ENCODE measurements around the gene NT5DC3.
"Not testable (repeated sequence)": the region's sequence is repeated elsewhere in the genome, so short reads cannot be mapped to it uniquely, and the experiment has no call there.

Gene NT5DC3

DNA sequence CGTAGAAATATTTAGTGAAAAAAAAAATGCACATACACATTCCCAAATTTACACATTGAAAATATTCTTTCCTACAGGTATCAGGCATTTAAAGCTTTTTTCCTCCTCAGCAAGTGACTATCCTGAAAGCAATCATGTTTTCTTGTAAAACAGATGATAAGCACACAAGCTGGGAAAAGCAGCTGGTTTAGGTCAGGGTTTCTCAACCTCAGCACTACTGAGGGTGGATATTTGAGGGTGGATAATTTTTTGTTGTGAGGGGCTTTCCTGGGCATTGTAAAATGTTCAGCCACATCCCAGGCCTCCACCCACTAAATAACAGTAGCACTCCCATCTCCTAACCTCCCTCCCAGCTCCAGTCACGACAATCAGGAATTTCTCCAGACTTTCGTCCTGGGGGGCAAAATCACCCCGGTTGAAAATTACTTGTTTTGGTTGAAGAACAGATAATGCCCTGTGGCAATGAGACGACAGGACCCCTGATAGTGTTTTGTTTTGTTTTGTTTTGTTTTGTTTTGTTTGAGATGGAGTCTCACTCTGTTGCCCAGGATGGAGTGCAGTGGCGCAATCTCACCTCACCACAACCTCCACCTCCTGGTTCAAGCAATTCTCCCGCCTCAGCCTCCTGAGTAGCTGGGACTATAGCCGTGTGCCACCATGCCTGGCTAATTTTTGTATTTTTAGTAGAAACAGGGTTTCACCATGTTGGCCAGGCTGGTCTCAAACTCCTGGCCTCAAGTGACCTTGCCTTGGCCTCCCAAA is 15.0 kb upstream of the NT5DC3 start:
- DNase-seq (ENCODE audit: low read depth) = no peak

DNA sequence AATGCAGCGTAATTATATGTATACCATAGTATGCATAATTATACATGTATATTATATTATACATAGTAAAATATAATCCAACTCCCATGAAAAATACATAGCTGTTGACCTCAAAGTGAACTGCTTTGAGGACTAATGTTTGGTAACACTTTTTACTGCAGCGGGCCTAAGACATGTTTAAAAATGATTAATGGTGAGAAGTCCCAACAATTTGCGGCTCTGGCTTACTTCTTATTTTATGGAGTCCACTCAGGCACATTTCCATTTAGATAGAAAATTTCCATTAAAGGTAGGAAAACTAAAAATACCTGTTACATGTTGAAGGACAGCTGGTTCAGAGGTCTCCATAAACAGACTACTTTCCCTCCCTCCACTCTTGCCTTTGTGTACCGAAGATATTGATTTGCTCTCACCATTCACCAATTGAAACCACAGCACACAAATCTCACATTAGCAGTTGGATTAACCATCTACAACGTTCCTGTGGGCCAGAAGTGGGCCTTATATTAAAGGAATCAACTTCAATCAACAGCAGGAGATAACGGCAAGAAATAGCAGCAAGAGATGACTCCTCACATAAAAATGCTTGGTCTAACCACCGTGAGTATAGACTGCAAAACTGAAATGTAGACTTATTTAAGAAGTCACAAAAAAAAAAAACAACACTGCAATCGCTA is 14.1 kb upstream of the NT5DC3 start:
- no peak for DNase-seq (ENCODE audit: low read depth)

DNA sequence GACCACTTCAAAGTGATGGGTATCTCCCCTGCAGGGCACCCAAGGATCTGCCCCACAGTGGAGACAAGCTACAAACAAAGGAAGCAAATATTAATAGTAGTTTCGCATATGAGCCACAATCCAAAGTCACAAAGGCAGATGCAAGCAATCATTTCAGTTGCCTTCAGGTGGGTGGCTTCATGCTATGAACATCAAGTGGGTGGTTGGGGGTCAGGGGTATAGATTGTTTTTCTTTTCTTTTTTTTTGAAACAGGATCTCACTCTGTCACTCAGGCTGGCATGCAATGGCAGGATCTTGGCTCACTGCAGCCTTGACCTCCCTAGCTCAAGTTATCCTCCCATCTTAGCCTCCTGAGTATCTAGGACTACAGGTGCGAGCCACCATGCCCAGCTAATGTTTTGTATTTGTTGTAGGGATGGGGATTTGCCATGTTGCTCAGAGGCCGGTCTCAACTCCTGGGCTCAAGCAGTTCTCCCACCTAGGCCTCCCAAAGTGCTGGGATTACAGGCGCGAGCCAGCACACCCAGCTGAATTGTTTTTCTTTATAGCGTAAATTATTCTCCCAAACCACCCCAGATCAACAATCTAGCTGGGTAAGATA is 13.4 kb upstream of the NT5DC3 start:
- no peak for DNase-seq (ENCODE audit: low read depth)

DNA sequence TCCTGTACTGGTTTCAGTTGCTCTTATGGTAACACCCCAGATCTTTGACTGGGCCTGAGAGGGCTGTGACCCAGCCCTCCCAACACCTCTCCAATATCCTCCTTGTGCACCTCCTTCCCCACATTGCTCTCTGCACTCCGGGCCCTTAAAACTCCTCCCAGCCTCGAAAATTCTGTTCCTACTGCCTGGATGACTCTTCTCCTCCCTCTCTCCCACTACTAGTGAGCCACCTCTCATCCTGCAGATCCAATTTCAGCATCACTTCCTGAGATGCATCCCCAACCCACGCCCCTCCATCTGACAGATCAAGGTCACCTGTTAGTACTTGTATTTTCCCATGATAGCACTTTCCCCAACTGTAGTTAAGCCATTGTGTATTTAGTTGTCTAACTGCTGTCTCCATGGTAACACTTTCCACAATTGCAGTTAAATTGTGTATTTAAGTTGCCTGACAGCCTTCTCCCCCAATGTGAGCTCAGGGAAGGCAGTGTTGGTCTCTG is 11.5 kb upstream of the NT5DC3 start:
- DNase-seq (ENCODE audit: low read depth) = no peak

DNA sequence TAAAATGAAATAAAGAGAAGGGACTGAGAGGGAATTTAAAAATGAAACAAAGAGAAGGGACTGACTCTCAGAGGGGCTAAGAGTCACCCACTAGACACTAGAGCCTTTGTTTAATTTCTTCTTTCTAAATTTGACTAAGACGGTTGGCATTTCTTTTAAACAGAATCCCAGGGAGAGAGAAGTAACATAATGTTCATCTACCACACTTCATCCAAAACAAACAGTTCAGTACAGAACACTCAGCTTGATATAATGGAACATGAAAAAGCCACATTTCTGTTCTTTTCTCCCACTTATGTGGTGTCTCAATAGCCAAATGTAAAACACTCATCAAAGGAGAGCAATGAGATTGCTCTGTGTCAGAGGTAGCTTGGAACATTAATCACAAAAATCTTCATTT is 10.1 kb upstream of the NT5DC3 start:
- DNase-seq (ENCODE audit: low read depth) = no peak

DNA sequence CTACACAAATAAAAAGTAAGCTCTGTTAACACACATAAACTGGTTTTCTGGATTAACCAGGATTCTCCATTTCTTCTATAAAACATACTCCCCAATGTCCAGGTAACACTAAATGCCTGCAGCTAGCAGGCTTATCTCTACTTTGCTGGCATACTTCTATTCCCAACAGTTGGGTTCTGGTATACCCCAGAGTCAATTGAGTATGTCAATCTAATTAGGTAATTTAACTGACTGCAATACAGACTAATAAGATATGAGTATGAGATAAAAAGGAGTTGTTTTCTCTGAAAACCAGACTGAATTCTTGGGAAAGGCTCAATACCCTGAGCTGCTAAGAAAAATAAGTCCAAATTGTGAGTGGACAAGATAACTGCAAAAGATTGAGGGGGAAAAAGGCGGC is 9.4 kb upstream of the NT5DC3 start:
- no peak for DNase-seq (ENCODE audit: low read depth)

DNA sequence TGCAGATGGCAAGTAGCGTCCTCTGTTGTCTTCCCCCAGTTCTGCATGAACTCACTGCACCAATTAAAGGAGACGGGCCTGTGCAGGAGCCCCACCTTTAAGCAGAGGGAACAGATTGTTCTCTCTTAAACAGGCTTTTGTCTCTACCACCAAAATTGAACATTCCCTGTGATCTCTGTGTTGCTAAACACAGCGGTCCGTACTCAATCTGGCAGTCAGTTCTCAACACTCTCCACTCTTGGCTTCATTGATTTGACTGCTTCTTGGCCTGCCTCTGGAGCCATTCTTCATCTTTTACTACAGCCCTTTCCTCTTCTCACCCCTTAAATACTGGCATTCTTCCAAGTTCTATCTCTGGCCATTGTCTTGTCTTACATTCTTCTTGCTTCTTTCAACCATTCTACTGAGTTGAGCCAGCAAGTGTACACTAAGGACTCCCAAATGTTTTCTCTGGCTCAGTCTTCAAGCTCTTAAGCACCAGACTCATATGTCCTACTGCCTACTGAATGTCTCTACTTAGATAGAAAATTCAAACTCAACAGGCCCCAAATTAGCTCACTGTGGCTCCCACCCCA is 8.0 kb upstream of the NT5DC3 start:
- DNase-seq (ENCODE audit: low read depth) = no peak

DNA sequence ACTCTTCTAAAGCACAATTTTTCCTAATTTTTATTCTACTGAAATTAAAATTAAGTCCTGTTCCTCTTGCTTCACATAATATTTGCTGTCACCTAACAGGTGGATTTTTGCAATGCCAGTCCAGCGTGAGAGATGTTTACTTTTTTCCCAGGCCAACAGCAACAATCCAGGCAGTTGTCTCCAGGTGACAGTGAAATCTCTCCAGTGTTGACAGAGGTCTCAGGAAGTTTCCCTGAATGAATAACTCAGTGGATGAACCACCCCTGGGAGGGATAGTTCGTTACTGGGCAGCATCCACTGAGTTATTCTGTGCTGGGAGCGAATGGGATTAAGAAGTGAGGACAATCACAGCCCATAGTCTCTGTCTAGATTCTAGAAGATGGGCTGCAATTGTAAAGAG is 7.1 kb upstream of the NT5DC3 start:
- no peak for DNase-seq (ENCODE audit: low read depth)

DNA sequence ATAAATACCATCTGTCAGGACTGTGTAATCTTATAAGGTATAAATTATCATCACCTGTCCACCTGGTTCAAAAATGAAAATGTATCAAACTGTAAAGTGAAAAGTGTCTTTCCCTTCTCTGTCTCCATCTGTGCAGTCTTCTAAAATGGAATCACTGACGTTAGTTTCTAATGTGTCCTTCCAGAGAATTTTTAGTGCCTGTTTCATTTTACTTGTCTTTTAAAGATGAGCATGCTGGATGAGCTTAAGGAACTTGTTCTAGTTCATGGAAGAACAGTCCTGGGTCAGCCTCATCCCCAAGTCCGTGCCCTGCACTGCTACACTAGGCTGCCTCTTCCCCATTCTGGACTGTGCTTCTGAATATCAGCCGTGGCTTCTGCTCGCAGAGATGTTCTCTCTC is 5.4 kb upstream of the NT5DC3 start:
- DNase-seq (ENCODE audit: low read depth) = no peak

DNA sequence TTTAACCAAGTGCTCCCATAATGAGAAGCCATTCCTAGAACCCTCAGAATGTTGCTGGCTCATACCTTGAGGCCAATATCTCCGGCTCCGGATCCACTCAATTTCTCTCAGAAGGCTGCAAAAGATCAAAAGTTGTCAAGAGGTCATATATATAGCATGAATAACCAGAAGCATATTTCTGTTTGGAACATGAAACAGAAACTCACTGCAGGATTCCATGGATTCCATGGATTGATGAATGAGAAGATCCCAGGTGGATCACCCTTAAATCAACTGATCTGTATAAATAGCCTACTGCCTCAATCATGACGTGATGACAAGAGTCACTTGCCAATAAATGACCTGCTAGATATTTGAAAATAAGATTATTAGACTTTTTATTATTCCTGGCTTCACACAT is 3.3 kb upstream of the NT5DC3 start:
- DNase-seq (ENCODE audit: low read depth) = no peak

DNA sequence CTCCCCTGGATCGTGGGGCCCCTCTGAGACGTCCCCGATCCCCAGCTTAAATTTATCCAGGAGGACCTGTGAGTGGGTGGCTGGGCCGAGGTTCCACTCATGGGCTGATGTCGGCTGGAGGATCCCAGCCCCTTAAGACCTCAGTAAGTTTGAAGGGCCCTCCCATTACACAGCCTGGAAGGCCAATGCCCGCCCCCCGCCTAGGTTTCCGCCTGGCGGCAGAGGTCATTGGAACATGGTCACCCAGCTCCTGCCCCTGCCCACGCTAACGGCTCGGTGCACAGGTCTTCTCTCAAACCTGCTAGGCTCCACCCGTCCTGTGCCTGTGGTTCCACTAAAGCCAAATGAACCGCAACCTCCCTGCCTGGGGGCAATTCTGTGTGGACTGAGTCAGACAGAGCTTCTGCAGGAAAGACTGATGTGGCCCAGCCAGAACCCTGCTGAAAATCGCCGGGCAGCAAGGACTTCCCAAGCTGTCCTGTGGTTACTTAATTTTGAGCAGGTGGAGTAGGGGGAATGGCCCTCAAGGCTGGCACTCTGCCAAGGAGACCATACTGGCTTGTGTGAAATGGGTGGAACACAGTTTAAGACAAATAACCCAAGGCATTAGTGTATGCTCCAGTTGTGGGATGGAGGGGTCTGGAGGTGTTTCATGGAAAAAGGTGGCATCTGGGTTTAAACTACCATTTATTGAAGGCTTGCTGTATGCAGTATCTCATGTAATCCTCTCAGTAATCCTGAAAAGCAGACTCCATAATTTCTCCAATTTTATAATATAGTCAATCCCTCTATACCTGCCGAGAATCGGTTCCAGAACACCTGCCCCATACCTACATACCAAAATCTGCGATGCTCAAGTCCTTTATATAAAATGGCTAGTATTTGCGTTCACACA is 903 bp upstream of the NT5DC3 start:
- peak; percentile 1 for DNase-seq (ENCODE audit: low read depth)

DNA sequence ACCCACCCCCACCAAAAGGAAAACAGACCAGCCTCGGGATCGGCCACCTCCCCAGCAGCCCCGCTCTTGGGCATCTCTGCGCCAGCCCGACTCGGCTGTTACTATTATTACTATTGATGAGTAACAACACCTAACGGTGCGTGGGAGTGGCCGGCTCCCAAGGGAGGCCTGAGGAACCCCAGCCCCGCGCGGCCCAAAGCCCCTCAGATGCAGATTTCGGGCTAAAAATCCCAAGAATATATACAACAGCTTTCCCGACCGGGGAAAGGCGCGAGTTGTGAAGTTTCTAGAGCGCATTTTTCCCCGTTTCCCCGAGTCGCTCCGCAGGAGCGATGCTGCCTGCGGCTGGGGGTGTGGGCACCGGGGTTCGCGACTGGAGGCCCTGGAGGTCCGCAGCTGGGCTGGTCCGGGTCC is 565 bp downstream of the NT5DC3 start:
- DNase-seq (ENCODE audit: low read depth) = no peak

DNA sequence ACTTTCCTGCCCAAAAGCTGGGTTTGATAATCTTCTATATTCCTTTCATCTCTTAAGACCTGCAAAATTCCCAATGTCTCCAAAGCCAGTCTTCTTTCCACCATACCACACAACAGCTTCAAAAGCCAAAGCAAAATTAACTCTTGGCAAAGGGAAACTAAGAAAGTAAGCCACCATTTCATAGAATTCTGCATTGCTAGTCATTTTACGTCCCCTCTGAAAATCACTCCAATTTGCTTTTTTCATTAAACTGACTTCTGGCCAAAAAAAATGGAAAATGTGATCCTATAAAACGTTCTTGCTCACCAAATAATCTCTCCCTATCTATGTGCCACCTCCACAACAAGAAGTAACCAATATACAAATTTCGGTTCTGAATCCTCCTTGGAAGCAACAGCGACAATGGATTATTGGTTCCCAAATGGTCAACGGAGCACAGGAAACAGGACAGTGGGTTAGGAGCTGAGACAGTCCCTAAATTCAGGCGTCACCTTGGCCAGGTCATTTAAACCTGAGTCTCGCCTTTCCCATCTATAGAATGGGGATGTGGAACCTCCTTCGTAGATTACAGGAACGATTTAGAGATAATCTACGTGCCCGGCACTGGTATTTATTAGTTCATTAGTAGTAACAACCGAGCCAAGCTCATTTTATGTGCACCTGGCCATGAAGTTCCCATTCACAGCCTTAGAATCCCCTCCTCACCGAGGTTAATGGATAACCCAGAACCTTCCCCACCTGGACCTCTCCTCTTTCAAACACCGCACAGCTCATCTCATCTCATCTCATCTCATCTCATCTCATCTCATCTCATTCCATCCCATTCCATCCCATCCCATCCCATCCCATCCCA is 1.2 kb downstream of the NT5DC3 start:
- no peak for DNase-seq (ENCODE audit: low read depth)

DNA sequence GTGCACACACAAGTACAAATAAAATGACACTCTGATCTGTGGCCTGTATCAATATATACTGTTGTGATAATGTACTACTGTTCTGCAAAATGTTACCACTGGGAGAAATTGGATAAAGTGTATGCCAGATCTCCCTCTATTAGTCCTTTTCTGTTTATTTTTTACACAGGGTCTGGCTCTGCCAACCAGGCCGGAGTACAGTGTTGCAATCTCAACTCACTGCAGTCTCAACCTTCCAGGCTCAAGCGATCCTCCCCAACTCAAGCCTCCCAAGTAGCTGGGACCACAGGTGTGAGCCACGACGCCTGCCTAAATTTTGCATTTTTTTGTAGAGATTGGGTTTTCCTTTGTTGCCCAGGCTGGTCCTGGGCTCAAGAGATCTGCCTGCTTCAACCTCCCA is 1.9 kb downstream of the NT5DC3 start:
- DNase-seq (ENCODE audit: low read depth) = no peak

DNA sequence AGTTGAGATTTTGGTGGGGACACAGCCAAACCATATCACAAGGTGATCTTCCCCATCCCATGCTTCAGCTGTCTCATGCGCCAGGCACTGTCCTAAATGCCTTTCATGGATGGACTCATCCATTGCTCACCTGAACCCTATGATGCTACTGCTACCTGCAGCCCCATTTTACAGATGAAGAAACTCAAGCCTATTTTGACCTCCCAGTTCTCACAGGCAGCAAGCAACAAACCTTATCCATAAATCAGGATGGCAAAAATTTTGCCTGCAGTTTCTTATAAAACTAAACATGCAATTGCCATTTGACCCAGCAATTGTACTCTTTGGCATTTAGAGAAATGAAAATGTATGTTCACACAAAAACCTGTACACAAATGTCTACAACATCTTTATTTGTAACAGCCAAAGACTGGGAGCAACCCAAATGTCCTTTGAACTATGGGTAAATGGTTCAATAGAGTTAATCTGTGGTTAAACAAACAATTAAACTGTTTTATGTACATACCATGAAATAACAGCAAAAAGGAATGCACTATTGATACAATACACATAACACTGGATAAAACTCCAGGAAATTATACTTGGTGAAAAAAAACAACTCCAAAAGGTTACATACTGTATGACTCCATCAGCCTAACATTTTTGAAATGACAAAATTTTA is 2.6 kb downstream of the NT5DC3 start:
- DNase-seq (ENCODE audit: low read depth) = no peak

DNA sequence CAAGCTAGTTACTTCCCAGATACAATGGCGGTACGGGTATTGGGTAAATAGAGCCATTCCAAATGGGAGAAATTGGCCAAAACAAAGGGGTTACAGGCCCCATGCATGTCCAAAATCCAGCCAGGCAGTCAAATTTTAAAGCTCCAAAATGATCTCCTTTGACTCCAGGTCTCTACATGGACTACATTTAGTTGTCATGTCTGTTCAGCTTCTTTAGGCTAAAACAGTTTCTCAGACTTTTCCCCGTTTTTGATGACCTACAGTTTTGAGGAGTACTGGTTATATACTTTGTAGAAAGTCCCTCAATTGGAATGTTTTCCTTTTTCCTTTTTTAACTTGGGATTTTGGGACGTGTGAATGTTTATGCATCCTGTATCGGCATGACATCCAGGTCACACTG is 4.7 kb downstream of the NT5DC3 start:
- no peak for DNase-seq (ENCODE audit: low read depth)

DNA sequence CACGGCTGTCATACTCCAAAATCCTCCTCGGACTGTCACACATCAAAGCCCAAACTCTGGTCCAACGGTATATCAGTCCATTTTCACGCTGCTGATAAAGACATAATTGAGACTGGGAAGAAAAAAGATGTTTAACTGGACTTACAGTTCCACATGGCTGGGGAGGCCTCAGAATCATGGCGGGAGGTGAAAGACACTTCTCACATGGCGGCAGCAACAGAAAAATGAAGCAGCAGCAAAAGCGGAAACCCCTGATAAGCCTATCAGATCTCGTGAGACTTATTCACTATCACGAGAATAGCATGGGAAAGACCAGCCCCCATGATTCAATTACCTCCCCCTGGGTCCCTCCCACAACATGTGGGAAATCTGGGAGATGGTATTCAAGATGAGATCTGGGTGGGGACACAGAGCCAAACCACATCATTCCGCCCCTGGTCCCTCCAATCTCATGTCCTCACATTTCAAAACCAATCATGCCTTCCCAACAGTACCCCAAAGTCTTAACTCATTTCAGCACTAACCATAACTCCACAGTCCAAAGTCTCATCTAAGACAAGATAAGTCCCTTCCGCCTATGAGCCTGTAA is 5.2 kb downstream of the NT5DC3 start:
- DNase-seq (ENCODE audit: low read depth) = not testable (repeated sequence)

DNA sequence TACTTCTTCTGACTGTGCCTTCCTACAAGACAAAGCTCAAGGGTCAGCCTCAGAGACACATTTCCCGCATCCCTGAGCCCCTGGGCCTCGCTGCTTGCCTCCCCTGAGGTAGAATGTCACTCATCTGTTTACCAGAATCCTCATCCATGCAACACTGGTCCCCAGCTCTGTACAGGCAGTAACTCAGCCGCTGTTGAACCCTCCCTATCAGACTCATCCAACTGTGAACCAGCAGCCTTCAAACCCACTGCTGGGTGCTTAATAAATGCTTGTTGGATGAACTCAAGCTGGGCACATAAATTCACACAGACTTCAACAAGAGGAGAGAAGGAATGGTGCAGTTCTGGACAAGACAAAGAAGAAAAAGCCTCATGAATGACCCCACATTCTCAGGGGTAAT is 6.1 kb downstream of the NT5DC3 start:
- DNase-seq (ENCODE audit: low read depth) = no peak

DNA sequence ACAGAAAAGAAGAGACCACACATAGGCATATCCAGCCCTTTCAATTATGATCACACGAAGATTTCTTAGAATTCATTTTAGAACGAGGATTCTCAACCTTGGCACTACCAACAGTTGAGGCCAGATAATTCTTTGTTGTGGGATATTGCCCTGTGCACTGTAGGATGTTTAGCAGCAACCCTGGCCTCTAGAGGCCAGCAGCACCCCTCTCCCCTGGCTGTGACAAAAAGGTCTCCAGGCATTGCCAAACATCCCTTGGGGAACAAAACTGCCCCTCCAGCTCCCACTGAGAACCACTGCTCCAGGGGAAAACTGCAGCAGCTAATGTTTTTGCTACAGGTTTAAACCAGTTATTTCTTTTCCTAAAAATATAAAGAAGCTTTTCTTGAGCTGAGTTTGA is 7.1 kb downstream of the NT5DC3 start:
- no peak for DNase-seq (ENCODE audit: low read depth)
